Activated T-helper 1 cell treated with Interleukin-2 at 50 U/mL for 16 hours (primary cell): ENCODE measurements around the gene TIMM44.

ENCODE experiments used
- DNase-seq: peaks from one replicate; pipeline ENCODE4 v3.0.0-alpha.2; 2020; ENCODE audit warnings: low read depth

The TIMM44 gene

DNA sequence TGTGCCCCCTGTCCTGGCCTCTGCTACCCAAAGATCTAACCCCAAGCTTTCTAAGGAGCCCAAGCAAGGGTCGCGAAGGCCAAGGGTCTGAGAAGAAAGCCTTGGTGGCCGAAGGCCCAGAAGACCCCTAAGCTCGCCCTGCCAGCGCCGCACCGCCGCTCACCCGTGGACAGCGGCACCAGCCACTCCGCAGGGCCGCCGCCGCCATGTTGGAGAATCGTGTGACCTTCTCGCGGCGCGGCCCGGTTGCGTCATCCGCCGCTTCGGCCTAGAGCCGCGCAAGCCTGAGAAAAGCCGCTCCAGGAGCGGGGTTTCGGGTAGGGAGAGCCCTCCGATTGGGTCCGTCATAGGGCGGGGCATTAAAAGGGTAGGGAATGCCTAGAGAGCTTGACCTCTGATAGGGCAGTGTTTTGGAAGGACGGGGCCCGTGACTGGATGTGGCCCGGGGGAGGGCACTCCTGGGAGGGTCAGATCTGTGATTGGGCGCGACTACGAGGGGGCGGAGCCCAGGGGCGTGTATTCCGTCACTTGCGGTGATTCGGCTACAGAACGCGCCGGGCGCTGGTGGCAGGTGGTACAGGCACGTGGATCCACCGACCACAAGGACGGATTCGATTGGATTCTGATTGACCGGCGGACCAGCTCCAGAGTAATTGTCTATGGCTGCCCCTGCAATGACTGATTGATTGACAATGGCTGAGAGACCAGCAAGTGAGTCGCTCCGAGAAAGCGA is at the start of gene TIMM44:
Gene TIMM44 (minus strand): TSS at position 223 of the 733 bp plus-strand sequence. CDS start 15 bp downstream, at position 208.
- DNase-seq: peak; percentile 97

DNA sequence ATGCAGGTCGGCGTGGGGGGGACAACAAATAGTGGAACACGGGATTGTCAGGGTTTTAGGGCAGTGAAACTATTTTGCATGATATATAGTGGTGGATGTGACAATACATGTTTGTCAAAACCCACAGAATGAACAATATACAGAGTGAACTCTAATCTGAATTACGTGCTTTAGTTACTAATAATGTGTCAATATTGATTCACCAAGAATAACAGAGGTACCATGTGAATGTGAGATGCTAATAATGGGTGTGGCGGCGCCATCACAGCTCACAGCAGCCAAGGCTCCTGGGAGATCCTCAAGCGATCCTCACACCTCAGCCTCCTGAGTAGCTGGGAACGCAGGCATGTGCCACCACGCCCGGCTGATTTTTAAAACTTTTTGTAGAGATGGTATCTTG is 49.1 kb upstream of the TIMM44 start:
- no peak for DNase-seq

DNA sequence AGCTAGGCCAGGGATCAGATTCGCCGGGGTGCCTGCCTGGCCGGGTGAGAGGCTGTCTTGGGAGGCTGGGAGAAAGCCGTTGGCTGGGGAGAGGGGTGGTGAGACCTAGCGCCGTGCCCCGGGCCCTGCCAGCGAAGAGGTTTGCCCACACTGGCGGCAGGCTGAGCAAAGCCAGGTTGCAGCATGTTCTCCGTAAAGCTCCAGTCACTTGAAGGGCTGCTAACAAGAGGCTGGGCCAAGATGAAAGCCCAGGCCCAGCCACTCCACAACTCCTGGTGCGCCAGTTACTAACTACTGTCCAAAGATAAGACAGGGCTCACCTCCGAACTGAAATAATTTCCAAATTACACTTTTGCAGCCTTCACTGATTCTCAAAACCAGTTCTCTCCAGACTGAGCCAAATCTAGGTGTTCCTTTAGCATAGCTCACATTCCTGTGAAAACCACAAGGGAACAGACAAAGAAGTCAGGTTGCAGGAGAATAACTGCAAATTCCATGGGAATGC is 45.7 kb upstream of the TIMM44 start:
- no peak for DNase-seq

- no peak for DNase-seq
Observed at GRCh38 chr19:7988307-7988706, 44.8 kb upstream of the TIMM44 start.

GRCh38 chr19:7987114-7987768 is 43.8 kb upstream of the TIMM44 start:
- DNase-seq: no peak

- DNase-seq: no peak
Observed at GRCh38 chr19:7986321-7987113, 43.1 kb upstream of the TIMM44 start.

DNA sequence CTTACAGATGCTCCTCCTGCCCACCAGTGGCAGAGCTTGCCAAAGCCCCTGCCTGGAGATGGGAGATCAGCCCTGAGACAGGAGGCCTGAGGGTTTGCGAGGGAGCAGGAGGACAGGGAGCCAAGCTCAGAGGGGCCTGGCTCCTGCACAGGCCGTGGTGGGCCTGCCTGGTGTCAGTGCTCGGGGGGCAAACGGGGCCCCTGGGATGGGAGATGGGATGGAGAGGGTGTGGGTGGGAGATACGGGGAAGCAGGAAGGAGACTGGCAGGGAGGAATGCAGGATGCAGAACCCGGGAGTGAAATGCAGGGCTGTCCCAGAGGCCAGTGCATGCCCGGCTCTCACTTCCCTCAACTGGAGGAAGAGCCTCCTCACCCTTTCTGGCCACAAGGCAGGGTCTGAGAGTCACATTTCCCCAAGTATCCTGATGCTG is 42.0 kb upstream of the TIMM44 start:
- no peak for DNase-seq

GRCh38 chr19:7983995-7984837 is 40.8 kb upstream of the TIMM44 start:
- DNase-seq: no peak

- DNase-seq: no peak
Observed at GRCh38 chr19:7983286-7983950, 40.0 kb upstream of the TIMM44 start.

- no peak for DNase-seq
Observed at GRCh38 chr19:7982651-7983099, 39.2 kb upstream of the TIMM44 start.

DNA sequence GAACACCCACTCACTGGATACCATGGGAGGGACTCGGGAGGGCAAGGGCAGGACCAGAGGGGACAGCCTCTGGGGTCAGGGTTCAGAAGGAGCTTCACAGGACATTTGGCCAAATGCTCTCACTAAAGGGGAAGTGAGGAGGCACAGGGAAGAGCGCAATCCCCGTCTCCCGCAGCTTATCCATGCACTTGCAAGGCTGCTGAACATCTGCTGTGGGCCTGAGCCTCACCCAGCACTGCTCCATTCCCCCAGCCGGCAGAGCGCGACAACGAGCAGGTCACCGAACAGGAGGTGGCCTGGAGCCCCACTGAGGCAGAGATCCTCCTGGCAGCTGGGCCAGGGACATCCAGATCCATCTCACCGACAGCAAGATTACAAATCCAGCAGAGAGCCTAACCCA is 38.6 kb upstream of the TIMM44 start:
- DNase-seq: no peak

DNA sequence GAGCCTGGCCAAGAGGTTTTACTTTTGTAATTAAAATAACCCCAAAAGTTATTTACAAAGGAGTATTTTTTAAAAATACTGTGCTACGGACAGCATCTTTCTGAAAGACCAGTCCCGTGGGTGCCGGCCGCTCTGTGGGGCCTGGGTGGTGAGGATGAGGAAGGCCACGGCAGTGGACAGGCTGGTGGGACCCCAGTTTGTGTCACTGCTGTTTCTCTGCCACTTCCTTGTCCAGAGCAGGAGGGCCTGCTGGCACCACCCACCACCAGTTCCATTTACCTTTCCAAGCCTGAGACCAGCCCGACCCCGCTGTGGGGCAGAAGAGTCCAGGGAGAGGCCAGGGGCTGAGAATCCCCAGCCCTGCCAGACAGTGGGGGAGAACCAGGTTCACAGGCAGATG is 38.2 kb upstream of the TIMM44 start:
- no peak for DNase-seq

GRCh38 chr19:7981199-7981598 is 37.7 kb upstream of the TIMM44 start:
- no peak for DNase-seq

- no peak for DNase-seq
Observed at GRCh38 chr19:7980635-7981121, 37.2 kb upstream of the TIMM44 start.

GRCh38 chr19:7980168-7980567 is 36.7 kb upstream of the TIMM44 start:
- DNase-seq: no peak

DNA sequence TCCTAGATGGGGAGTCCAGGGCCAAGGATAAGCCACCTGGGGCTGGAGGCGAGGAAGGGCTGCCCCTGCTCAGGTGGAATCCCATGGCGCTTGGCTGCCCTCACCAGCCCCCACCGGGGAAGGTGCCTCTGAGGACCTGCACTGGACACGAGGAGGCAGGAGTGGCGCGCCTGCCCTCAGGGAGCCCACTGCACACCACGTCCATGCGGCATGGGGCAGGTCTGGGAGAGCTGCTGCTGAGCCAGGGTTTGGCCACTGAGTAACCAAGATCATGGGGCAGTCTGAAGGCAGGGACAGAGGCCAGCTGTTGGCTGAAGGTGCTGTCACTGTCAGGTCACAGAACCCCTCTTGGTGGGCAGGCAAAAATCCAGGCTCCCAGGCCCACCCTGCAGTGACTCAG is 36.1 kb upstream of the TIMM44 start:
- DNase-seq: no peak

GRCh38 chr19:7979011-7979410 is 35.5 kb upstream of the TIMM44 start:
- no peak for DNase-seq

DNA sequence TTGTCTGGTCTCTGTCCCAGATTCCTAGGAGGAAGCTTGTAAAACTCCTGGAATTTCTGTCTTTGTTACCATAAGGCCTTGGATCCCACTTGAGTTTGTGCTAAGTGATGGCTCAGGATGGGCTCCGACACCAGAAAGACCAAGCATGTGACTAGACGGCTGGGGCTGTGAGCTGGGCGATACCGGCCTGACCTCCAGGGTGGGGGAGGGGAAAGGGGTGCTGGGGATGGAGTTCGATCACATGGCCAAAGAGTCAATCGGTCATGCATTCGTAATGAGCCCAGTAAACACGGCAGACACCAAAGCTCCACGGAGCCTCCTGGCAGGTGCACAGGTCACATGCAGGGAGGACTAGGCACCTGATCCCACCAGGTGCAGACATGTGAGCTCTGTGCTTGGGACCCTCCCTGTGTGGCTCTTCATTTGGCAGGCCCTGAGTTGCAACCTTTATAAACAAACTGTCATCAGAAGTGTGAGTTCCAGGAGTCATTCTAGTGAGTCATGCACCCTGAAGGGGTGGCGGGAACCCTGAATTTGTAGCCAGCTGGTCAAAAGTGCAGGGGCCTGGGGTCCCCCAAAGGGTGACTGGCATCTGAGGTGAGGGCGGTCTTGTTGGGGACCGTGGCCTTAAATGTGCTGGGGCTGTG is 34.8 kb upstream of the TIMM44 start:
- DNase-seq: no peak

DNA sequence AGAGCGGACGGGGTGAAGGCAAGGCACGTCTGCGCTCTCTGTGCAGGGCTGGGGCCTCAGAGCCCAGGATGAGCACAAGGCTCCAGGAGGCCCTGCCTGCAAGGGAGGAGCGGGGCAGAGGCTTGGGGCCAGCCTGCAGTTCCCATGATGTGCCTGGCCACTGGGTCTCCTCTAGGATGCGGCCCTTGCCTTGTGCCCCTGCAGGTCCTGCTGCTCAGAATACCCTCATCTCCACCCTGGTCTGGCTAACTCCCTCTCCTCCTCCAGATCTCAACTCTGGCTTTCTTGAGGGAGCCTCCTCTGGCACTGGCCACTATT is 34.2 kb upstream of the TIMM44 start:
- DNase-seq: no peak

GRCh38 chr19:7977021-7977722 is 33.7 kb upstream of the TIMM44 start:
- DNase-seq: no peak
